ENCODE results near the gene CLCN1.
"Not testable (repeated sequence)": the region's sequence is repeated elsewhere in the genome, so short reads cannot be mapped to it uniquely, and the experiment has no call there.

Gene CLCN1

DNA sequence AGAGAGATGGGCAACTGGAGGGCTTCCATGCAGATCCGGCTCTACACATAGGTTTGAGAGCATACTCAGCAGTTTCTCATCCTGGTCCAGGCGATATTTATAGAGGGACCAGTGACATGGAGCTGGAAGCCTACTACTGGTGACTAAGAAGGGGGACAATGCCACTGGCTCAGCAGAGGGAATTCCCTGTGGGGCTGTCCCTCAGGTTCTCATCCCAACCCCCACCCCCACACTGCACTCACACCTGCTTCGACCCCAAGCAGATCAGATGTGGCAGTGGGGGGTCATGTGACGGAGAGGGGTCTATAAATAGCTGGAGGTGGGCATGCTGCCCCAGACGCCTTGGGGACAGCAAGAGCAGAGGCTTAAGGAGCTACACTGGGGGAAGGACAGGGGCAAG is at the start of gene CLCN1:
Gene CLCN1, plus strand, starts transcription at position 336 of the 400 bp plus-strand sequence. CDS start 102 bp downstream, outside the sequence.
- DNase-seq (ENCODE audit: low spot score), result no peak

DNA sequence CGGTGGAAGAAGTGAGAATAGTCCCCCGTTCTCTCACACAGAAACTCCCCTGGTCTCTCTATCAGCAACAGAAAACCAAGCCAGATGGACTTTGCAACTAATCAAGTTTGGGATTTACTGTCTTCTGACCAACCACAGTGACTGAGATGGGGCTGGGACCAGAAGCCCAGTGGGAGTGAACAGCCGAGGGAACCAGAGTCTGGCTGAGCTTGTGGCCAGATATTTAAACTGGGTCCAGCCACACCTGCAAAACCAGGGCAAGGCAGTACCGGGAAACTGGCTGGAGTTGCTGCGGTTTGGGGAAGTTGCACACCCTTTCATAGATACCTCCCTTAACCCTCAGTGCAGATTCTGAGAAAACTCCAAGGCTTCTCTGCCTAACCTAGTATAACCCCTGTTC is 46.7 kb upstream of the CLCN1 start:
- no peak for DNase-seq (ENCODE audit: low spot score)

DNA sequence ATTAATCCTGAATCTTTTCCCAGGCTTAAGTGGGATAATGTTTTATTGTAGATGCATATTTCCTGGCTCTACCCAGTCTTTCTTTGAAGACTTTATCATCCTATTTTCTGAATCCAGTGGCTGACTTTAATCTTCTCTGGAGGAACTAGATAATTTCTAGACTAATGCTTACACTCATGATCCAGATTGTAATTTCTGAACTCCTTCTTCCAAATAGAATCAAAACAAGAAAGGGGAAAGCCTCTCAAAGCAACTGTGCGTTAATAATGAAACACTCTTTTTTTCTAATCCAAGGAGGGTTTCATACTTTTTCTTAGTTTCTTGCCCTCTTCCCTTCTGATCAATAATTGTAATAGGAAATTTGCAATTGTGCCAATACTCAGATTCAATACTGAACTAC is 44.7 kb upstream of the CLCN1 start:
- peak; percentile 24 for DNase-seq (ENCODE audit: low spot score)

DNA sequence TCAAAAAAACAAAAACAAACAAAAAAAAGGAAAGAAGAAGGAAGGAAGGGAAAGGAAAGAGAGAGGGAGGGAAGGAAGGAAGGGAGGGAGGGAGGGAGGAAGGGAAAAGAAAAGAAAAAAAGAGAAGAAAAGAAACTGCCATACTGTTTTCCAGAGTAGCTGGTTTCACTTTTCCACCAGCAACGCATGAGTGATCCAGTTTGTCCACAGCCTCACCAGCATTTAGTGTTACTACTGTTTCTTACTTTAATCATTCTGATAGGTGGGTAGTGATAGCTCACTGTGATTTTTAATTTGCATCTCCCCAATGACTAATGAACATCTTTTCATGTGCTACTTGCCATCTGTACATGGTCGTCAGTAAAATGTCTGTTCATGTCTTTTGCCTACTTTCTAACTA is 43.0 kb upstream of the CLCN1 start:
- no peak for DNase-seq (ENCODE audit: low spot score)

GRCh38 chr7:143279186-143280098 is 36.5 kb upstream of the CLCN1 start:
- peak; percentile 16 for DNase-seq (ENCODE audit: low spot score)

DNA sequence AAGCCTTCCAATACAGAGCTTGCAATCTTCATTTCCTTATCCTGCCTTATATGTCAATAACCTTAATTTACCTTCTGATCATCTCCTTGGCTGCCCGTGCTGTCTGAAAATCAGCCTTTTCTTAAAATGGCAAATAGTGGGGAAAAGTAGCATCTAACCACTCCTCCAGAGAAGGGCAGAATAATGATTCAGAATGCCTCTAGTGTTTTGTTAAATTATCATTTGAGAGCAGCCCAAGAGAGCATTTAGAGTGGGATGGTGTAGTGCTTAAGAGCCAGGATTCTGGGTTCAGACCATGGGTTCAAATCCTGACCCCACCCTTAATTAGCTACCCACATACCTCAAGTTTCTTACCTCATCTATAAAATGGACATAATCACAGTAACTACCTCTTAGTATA is 35.8 kb upstream of the CLCN1 start:
- DNase-seq (ENCODE audit: low spot score), result no peak

DNA sequence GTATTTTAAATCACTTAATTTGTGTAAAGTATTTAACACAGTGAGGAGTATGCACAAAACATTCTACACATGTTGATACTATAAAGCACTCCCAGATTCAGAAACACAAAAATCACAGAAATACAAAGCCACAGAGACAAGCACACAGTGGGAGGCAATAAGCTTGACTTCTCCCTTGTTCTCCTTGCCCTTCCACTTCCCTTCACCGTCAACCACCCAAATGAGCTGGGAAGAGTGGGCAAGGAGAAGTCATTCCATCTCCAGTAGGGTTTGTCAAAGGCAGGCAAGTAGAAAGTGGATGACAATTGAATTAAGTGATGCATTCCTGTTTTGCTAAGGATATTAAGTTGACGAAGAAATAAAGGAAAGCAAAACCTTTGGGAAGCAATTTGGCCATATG is 35.3 kb upstream of the CLCN1 start:
- no peak for DNase-seq (ENCODE audit: low spot score)

DNA sequence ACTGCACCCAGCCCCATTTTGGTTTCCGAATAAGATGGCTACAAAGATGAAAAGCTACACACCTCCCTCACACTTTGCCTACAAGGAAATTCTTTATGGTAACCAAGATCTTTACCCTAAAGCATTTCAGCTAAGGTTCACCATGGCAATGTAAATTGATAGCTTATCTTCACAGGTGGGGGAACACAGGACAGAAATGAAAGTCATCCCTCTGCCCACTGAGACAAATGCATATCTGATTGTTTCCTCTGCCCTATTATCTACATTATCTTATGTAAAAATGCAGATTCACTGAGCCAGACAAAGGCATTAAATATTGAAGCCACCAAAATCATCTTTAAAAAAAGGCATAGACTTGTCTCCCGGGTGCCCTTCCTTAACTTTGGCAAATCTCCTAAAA is 34.4 kb upstream of the CLCN1 start:
- no peak for DNase-seq (ENCODE audit: low spot score)

GRCh38 chr7:143282124-143282523 is 33.8 kb upstream of the CLCN1 start:
- DNase-seq (ENCODE audit: low spot score), result no peak

GRCh38 chr7:143283381-143283780 is 32.5 kb upstream of the CLCN1 start:
- no peak for DNase-seq (ENCODE audit: low spot score)

DNA sequence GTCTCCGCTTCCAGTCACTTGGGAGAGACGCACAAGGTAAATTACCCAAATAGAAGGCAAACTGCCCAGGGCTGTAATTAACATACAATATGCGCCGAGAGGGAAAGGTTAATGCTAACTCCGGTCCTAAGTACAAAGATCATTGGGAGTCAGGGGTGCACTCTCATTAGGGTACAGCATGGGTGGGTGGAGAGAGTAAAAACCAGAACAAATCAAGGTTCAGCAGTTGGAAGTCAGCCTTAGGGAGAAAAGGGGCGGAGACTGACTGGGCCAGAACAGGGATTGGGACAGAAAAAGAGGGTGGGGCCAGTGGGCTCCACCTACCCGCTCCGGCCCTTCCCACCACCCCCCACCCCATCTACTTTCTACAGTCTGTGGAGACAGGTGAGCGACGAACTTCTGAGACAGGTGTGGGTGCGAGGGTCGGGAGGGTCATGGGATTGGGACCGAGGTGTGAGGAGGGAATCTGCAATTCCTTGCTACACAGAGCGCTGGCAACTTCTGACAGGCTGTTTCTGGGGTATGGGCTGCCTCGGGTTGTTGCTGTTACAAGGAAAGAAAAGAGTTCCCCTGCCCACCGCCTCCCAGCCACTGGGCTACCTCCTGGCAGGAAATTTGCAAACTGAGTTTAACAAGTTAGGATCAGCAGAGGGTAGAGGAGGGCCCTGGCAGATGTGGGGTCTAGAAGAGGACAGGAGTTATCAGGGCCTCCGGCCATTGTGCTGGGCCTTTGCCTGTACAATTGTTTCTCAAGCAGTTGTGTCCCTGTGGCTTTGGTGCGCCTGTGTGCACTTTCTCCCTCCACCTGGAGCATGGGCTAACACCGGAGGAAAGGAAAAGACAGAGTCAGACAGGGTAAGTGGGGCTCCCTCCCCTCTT is 31.1 kb upstream of the CLCN1 start, which contains the start of gene TMEM139:
Gene TMEM139, plus strand, starts transcription at position 368 of the 879 bp plus-strand sequence. CDS start 1,000 bp downstream, outside the sequence.
- DNase-seq (ENCODE audit: low spot score), result no peak

- DNase-seq (ENCODE audit: low spot score), result no peak
These were observed 30.5 kb upstream of the CLCN1 start for GRCh38 chr7:143285470-143285778.

DNA sequence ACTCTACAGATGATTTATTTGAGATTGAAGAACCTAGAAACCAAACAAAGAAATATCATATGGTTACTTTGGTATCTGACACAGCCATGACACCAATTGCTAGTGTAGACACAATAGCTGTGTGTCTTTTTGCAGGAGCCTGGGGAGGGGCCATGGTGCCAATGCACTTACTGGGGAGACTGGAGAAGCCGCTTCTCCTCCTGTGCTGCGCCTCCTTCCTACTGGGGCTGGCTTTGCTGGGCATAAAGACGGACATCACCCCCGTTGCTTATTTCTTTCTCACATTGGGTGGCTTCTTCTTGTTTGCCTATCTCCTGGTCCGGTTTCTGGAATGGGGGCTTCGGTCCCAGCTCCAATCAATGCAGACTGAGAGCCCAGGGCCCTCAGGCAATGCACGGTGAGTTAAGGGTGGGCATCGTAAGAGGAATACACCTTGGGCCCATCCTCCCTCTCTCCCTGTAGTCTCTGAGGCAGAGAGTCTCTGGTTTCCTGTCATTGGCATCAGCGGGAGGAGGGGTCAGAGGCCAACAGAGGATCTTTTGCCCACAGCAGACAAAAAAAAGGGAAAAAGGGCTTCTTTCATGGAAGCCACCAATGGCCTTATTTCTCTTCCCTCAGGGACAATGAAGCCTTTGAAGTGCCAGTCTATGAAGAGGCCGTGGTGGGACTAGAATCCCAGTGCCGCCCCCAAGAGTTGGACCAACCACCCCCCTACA is 29.9 kb upstream of the CLCN1 start:
- DNase-seq (ENCODE audit: low spot score), result no peak

DNA sequence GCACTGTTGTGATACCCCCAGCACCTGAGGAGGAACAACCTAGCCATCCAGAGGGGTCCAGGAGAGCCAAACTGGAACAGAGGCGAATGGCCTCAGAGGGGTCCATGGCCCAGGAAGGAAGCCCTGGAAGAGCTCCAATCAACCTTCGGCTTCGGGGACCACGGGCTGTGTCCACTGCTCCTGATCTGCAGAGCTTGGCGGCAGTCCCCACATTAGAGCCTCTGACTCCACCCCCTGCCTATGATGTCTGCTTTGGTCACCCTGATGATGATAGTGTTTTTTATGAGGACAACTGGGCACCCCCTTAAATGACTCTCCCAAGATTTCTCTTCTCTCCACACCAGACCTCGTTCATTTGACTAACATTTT is 29.4 kb upstream of the CLCN1 start:
- no peak for DNase-seq (ENCODE audit: low spot score)

- no peak for DNase-seq (ENCODE audit: low spot score)
These were observed 28.5 kb upstream of the CLCN1 start for GRCh38 chr7:143287339-143287934.

- DNase-seq (ENCODE audit: low spot score), result peak; percentile 99
These were observed 27.7 kb upstream of the CLCN1 start, which contains the start of gene CASP2 for GRCh38 chr7:143287935-143288826. Gene CASP2 (plus strand): TSS chr7:143288351. CDS start chr7:143288456, 105 bp downstream.

- DNase-seq (ENCODE audit: low spot score), result no peak
These were observed 27.1 kb upstream of the CLCN1 start for GRCh38 chr7:143288836-143289235.

DNA sequence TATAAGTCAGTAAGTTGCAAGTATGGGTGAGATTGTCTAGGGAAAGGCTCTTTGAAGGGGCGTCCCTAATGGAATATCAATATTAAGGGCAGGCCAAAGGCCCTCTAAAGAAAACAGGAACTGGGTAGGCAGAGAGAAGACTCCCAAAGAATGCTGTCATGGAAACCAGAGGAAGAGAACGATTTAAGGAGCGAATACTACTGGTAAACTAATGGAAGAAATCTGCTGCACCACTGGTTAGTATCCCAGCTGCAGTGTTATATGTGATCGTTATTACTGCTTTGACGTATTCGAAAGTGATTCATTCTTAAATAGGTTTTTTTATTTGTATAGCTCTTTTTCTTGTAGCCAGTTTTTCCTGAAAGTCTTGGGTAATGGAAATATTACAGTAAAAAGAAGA is 26.5 kb upstream of the CLCN1 start:
- DNase-seq (ENCODE audit: low spot score), result no peak

- DNase-seq (ENCODE audit: low spot score), result not testable (repeated sequence)
These were observed 26.0 kb upstream of the CLCN1 start for GRCh38 chr7:143289888-143290287.

GRCh38 chr7:143290293-143290692 is 25.6 kb upstream of the CLCN1 start:
- no peak for DNase-seq (ENCODE audit: low spot score)

DNA sequence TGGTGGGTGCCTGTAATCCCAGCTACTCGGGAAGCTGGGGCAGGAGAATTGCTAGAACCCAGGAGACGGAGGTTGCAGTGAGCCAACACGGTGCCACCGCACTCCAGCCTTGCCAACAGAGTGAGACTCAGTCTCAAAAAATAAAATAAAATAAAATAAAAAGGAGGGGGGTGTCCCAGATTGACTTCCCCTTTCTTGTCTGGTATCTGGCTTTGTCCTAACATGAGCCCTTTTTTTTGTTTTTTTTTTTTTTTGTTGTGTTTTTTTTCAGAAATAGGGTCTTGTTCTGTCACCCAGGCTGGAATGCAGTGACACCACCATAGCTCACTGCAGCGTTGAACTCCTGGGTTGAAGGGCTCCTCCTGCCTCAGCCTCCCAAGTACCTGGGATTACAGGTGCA is 23.0 kb upstream of the CLCN1 start:
- DNase-seq (ENCODE audit: low spot score), result no peak
